ENCODE data around the gene ZNF775. TPM values are rescaled to one million over a fixed set of nuclear protein-coding genes. Genes with fewer than 3 reads are reported as not detected.

ZNF775 gene
- total RNA-seq, 1 experiment from 2014 or later = 3.4 TPM

GRCh38 chr7:150367677-150368095, 11.4 kb upstream of the ZNF775 start:
- Histone ChIP-seq H4K20me1 (ENCODE audit: insufficient read depth) (peaks cover 15% of the 10 kb centered on the region; the same call in 1 of the 2 replicates), H3K4me2 (peak overlapping the region; percentile 100), H3K27ac (peak overlapping the region; percentile 97), H3K9me3 (ENCODE audit: insufficient read depth, low read depth) (no peaks in the 10 kb centered on the region), H3K36me3 (ENCODE audit: low read depth) (peaks cover 7% of the 10 kb centered on the region; the same call in 1 of the 2 replicates), H3K79me2 (ENCODE audit: low read depth) (peaks cover 39% of the 10 kb centered on the region), H3K9me2 (ENCODE audit: insufficient read depth) (no peaks in the 10 kb centered on the region), H2AFZ (peak overlapping the region; percentile 83; the same call in 1 of the 2 replicates), H3F3A (ENCODE audit: insufficient read depth, low read depth) (peaks cover 19% of the 10 kb centered on the region), H3K27me3 (ENCODE audit: insufficient read depth, low read depth) (no peaks in the 10 kb centered on the region), H3K4me3 (peak overlapping the region; percentile 94), H3K4me1 (replicated peaks; ENCODE audit: insufficient read depth) (peaks cover 37% of the 10 kb centered on the region)
- TF ChIP-seq EZH2 (IDR thresholded peaks at IDR 0.05; ENCODE audit: low read depth) (no peak), CTCF (conservative IDR thresholded peaks at IDR 0.05) (no peak)
- BruUV-seq (replicated peaks) = no TSS peak
- intact Hi-C loops (cut with micrococcal nuclease; ENCODE audit: unreplicated experiment) = loop anchor here (1.0 to 2.0 kb wide), 2 partner anchors 12 to 45 kb away; partner anchors contain the start of genes ACTR3C, LRRC61 and ZNF775
- ChIA-PET POLR2A (ENCODE audit: unreplicated experiment) (interaction anchor here (1.0 to 1.2 kb wide), 2 partner anchors 10 to 671 kb away, joined by 3 to 6 read pairs; no protein-coding TSS in a partner anchor), CTCF (interaction anchor here (0.7 kb wide), 1 partner anchor 501 kb away, joined by 3 read pairs; no protein-coding TSS in a partner anchor)
- DNase-seq = no peak

GRCh38 chr7:150368096-150368883, 10.8 kb upstream of the ZNF775 start, which contains the start of gene REPIN1:
Gene REPIN1 (plus strand): TSS chr7:150368822. CDS start chr7:150369712, 890 bp downstream.
- POLR2A ChIA-PET (ENCODE audit: unreplicated experiment) = interaction anchor here (0.6 to 1.2 kb wide), 4 partner anchors 10 to 1386 kb away, joined by 3 to 4 read pairs (median 4); no protein-coding TSS in a partner anchor
- Histone ChIP-seq H3K9me2 (ENCODE audit: insufficient read depth) (no peaks in the 10 kb centered on the region), H3F3A (ENCODE audit: insufficient read depth, low read depth) (peaks cover 24% of the 10 kb centered on the region), H4K20me1 (ENCODE audit: insufficient read depth) (peaks cover 21% of the 10 kb centered on the region), H3K4me2 (peak within 1 kb of the TSS; percentile 100), H3K79me2 (ENCODE audit: low read depth) (peaks cover 45% of the 10 kb centered on the region), H3K9me3 (ENCODE audit: insufficient read depth, low read depth) (no peaks in the 10 kb centered on the region), H3K36me3 (ENCODE audit: low read depth) (peaks cover 13% of the 10 kb centered on the region; the same call in 1 of the 2 replicates), H3K27me3 (ENCODE audit: insufficient read depth, low read depth) (no peaks in the 10 kb centered on the region), H3K4me3 (peak within 1 kb of the TSS; percentile 94), H3K4me1 (replicated peaks; ENCODE audit: insufficient read depth) (peaks cover 37% of the 10 kb centered on the region), H3K27ac (peak within 1 kb of the TSS; percentile 97), H2AFZ (peak within 1 kb of the TSS; percentile 85)
- DNase-seq = peak; percentile 90 to 93
- CTCF ChIA-PET = interaction anchor here (0.7 kb wide), 1 partner anchor 500 kb away, joined by 3 read pairs; no protein-coding TSS in a partner anchor
- TSS peak; percentile 73 for BruUV-seq (replicated peaks)
- TF ChIP-seq CTCF (conservative IDR thresholded peaks at IDR 0.05) (no peak), EZH2 (IDR thresholded peaks at IDR 0.05; ENCODE audit: low read depth) (no peak)
- intact Hi-C loops (cut with micrococcal nuclease; ENCODE audit: unreplicated experiment) = loop anchor here (1.0 to 2.0 kb wide), 2 partner anchors 11 to 45 kb away; partner anchors contain the start of genes ACTR3C, LRRC61 and ZNF775
